HUES48 (cell line): ENCODE data around the gene OR4Q3.
"Not testable (repeated sequence)": the region's sequence is repeated elsewhere in the genome, so short reads cannot be mapped to it uniquely, and the experiment has no call there.

ENCODE experiments used
- H3K27ac ChIP-seq: one replicate; pipeline ENCODE4 v1.7.0; 2013; ENCODE audit warnings: low read depth, low read length, inconsistent platforms
- H3K27me3 ChIP-seq: 2 replicates; pipeline ENCODE4 v1.6.1; 2013; ENCODE audit warnings: mild to moderate bottlenecking, low read length; ENCODE audit not compliant: control insufficient read depth, insufficient read depth
- H3K36me3 ChIP-seq: 2 replicates; pipeline ENCODE4 v1.6.1; 2013; ENCODE audit warnings: low read length; ENCODE audit not compliant: control insufficient read depth, insufficient read depth
- H3K4me1 ChIP-seq: 2 replicates; pipeline ENCODE4 v1.6.1; 2013; ENCODE audit warnings: mild to moderate bottlenecking, low read length; ENCODE audit not compliant: control insufficient read depth, insufficient read depth
- H3K4me3 ChIP-seq: 2 replicates; pipeline ENCODE4 v1.5.1; 2013; ENCODE audit warnings: mild to moderate bottlenecking, low read depth, low read length
- H3K9ac ChIP-seq: 2 replicates; pipeline ENCODE4 v1.6.1; 2013; ENCODE audit warnings: mild to moderate bottlenecking, low read depth, low read length, moderate library complexity
- H3K9me3 ChIP-seq: 2 replicates; pipeline ENCODE4 v1.6.1; 2013; ENCODE audit warnings: low read length; ENCODE audit not compliant: control insufficient read depth, insufficient read depth

Gene OR4Q3

GRCh38 chr14:19785848-19786247 is 42.5 kb downstream of the OR4Q3 start:
- H3K27ac ChIP-seq, H3K36me3 ChIP-seq, H3K4me1 ChIP-seq, H3K9ac ChIP-seq, H3K4me3 ChIP-seq, H3K27me3 ChIP-seq: not testable (repeated sequence)
- peaks cover 92% of the 10 kb centered on the region for H3K9me3 ChIP-seq

GRCh38 chr14:19787318-19787717 is 43.9 kb downstream of the OR4Q3 start:
- H3K4me1 ChIP-seq, H3K27me3 ChIP-seq, H3K4me3 ChIP-seq, H3K27ac ChIP-seq, H3K36me3 ChIP-seq, H3K9ac ChIP-seq: not testable (repeated sequence)
- H3K9me3 ChIP-seq, result peaks cover 93% of the 10 kb centered on the region

- H3K4me3 ChIP-seq, H3K4me1 ChIP-seq, H3K27ac ChIP-seq, H3K27me3 ChIP-seq, H3K36me3 ChIP-seq, H3K9ac ChIP-seq: not testable (repeated sequence)
- H3K9me3 ChIP-seq, result peaks cover 94% of the 10 kb centered on the region
These were observed 44.8 kb downstream of the OR4Q3 start for GRCh38 chr14:19788150-19788549.

- H3K9ac ChIP-seq, H3K27ac ChIP-seq, H3K36me3 ChIP-seq, H3K4me1 ChIP-seq, H3K4me3 ChIP-seq, H3K27me3 ChIP-seq: not testable (repeated sequence)
- H3K9me3 ChIP-seq, result peaks cover 91% of the 10 kb centered on the region
These were observed 53.2 kb downstream of the OR4Q3 start for GRCh38 chr14:19796520-19797108.
